Endothelial cell of umbilical vein (primary cell): Measurements from ENCODE around the gene CEBPA. TPM values are rescaled to one million over a fixed set of nuclear protein-coding genes. Genes with fewer than 3 reads are reported as not detected.

Source experiments
- BruUV-seq: library from RNA; stranded (reverse); fragments of 400-500 nt; replicated peaks from 2 replicates; lab custom pipeline; 2021; lab: Mats Ljungman, UMichigan
- CTCF ChIA-PET: fragments of 300-600, 350-600 bp; sonication (Branson Sonifier 250); formaldehyde crosslinking; loops from one replicate; lab custom pipeline; 2021; ENCODE audit warnings: antibody characterized with exemption, inconsistent platforms; lab: Charles Lee
- POLR2A ChIA-PET: fragments of 300-600, 350-600 bp; sonication (Branson Sonifier 250); formaldehyde crosslinking; loops from one replicate; lab custom pipeline; 2021; ENCODE audit warnings: antibody characterized with exemption, inconsistent platforms; lab: Charles Lee
- DNase-seq: peaks from one replicate; pipeline ENCODE4 v3.0.0-alpha.2; 2011; ENCODE audit warnings: low read depth, low spot score
- FAIRE-seq: peaks from 2 replicates; lab custom pipeline; 2011; peaks lifted over from hg19 to GRCh38; lab: Jason Lieb, UNC
- H2AFZ ChIP-seq: 2 replicates; pipeline ENCODE4 v1.6.0; 2012; ENCODE audit warnings: low read depth, low read length, control low read depth, inconsistent platforms
- H3K27ac ChIP-seq: 2 replicates; pipeline ENCODE4 v1.5.1; 2011; ENCODE audit warnings: low read depth, mild to moderate bottlenecking, control low read depth, low read length, moderate library complexity; ENCODE audit not compliant: insufficient read depth
- H3K27me3 ChIP-seq, 2 experiments: 2 replicates each; pipeline versions ENCODE4 v1.6.0 to v1.6.1; 2011; ENCODE audit warnings: low read length in 2 of 2, mixed read lengths in 1 of 2; ENCODE audit not compliant: control insufficient read depth in 2 of 2, insufficient read depth in 2 of 2
- H3K36me3 ChIP-seq, 2 experiments: 2 replicates in 1 of 2; 3 replicates in 1 of 2; pipeline ENCODE4 v1.5.1; 2011; ENCODE audit warnings: low read length in 2 of 2, mild to moderate bottlenecking in 1 of 2, moderate library complexity in 1 of 2; ENCODE audit not compliant: control insufficient read depth in 2 of 2, insufficient read depth in 2 of 2; ENCODE audit errors: extremely low read depth in 1 of 2
- H3K4me1 ChIP-seq: 3 replicates; pipeline ENCODE4 v1.5.1; 2011; ENCODE audit warnings: mild to moderate bottlenecking, low read length; ENCODE audit not compliant: control insufficient read depth, insufficient read depth; ENCODE audit errors: extremely low read depth
- H3K4me2 ChIP-seq: 2 replicates; pipeline ENCODE4 v1.6.1; 2011; ENCODE audit warnings: low read length, control low read depth, mixed read lengths; ENCODE audit not compliant: insufficient read depth
- H3K4me3 ChIP-seq, 3 experiments: fragments of 200-600 bp in 1 of 3; sonication (generic), shearing (Covaris generic) in 1 of 3; replicated peaks in 1 of 3; 2 replicates each; pipeline ENCODE4 v1.5.1; 2011 to 2016; ENCODE audit warnings: control low read depth in 3 of 3, low read length in 3 of 3, mild to moderate bottlenecking in 2 of 3, inconsistent platforms in 1 of 3, low read depth in 1 of 3, moderate library complexity in 1 of 3; ENCODE audit not compliant: insufficient read depth in 1 of 3
- H3K79me2 ChIP-seq: 2 replicates; pipeline ENCODE4 v1.6.0; 2012; ENCODE audit warnings: low read length, inconsistent platforms; ENCODE audit not compliant: control insufficient read depth, insufficient read depth
- H3K9ac ChIP-seq: replicated peaks from 2 replicates; pipeline ENCODE3; 2011; ENCODE audit warnings: low read length, control low read depth; ENCODE audit not compliant: insufficient read depth; ENCODE audit errors: extremely low read depth
- H3K9me1 ChIP-seq: replicated peaks from 3 replicates; pipeline ENCODE4 v1.6.0; 2011; ENCODE audit warnings: mild to moderate bottlenecking, low read length; ENCODE audit not compliant: control insufficient read depth, insufficient read depth; ENCODE audit errors: extremely low read depth
- H3K9me3 ChIP-seq: replicated peaks from 2 replicates; pipeline ENCODE4 v1.5.1; 2012; ENCODE audit warnings: low read length, inconsistent platforms; ENCODE audit not compliant: control insufficient read depth, insufficient read depth
- H4K20me1 ChIP-seq: replicated peaks from 2 replicates; pipeline ENCODE3; 2011; ENCODE audit warnings: mild to moderate bottlenecking, low read length; ENCODE audit not compliant: control insufficient read depth, insufficient read depth; ENCODE audit errors: extremely low read depth
- EZH2 ChIP-seq: IDR thresholded peaks from 2 replicates; pipeline ENCODE4 v1.6.1; 2012; ENCODE audit warnings: borderline replicate concordance, low read depth, mild to moderate bottlenecking, moderate library complexity, low read length, inconsistent platforms; ENCODE audit not compliant: severe bottlenecking
- FOS ChIP-seq: IDR thresholded peaks from 2 replicates; pipeline ENCODE4 v1.6.1; 2011; ENCODE audit warnings: mild to moderate bottlenecking, low read length, moderate library complexity, borderline replicate concordance; ENCODE audit not compliant: insufficient read depth
- GATA2 ChIP-seq: IDR thresholded peaks from 2 replicates; pipeline ENCODE4 v1.7.0; 2011; ENCODE audit warnings: low read depth, mild to moderate bottlenecking, moderate library complexity, mixed read lengths, low read length; ENCODE audit not compliant: insufficient read length, insufficient read depth
- JUN ChIP-seq: IDR thresholded peaks from 2 replicates; pipeline ENCODE4 v1.6.1; 2011; ENCODE audit warnings: borderline replicate concordance, low read depth; ENCODE audit not compliant: insufficient read length, insufficient read depth
- MYC ChIP-seq: IDR thresholded peaks from one replicate; pipeline ENCODE4 v1.6.1; 2011; ENCODE audit warnings: mild to moderate bottlenecking, low read depth, low read length
- POLR2A ChIP-seq: IDR thresholded peaks from 2 replicates; pipeline ENCODE4 v1.6.1; 2012; ENCODE audit warnings: low read depth, mild to moderate bottlenecking, control low read depth, low read length
- POLR2AphosphoS5 ChIP-seq: IDR thresholded peaks from 2 replicates; pipeline ENCODE4 v1.6.1; 2012; ENCODE audit warnings: low read depth, mild to moderate bottlenecking, control low read depth, low read length, moderate library complexity; ENCODE audit not compliant: insufficient read depth
- dilution Hi-C: fragments of 300-500 bp; cut with MboI; formaldehyde crosslinking; loops from one replicate; pipeline ENCODE4 v1.15.0; 2019; ENCODE audit warnings: low sequenced_read_pairs; ENCODE audit not compliant: extremely low pct_ligation_motif_present
- intact Hi-C: fragments of 100-400 bp; cut with micrococcal nuclease; formaldehyde crosslinking; loops from one replicate; pipeline ENCODE4 v1.10.0; 2022
- polyA plus RNA-seq, 4 experiments: library from polyadenylated mRNA; depleted of rRNA in 3 of 4; stranded (reverse) in 3 of 4; unstranded in 1 of 4; fragments of >200 nt; gene quantifications; 2 replicates each; pipeline versions ENCODE4 v1.2.1 to v1.2.3, GENCODE V29; 2011 to 2012; ENCODE audit warnings: missing spikeins in 1 of 4
- total RNA-seq: library from RNA; stranded (reverse); gene quantifications from 2 replicates; pipeline ENCODE4 v1.2.3, GENCODE V29; 2021
- TF ChIP-seq, protein P1 (sequence below): IDR thresholded peaks from 2 replicates; pipeline ENCODE4 v1.6.1; 2011; ENCODE audit not compliant: insufficient read depth, insufficient read length
- TF ChIP-seq, protein P2 (sequence below), 2 donors: IDR thresholded peaks; 1 replicate in 1 of 2; 2 replicates in 1 of 2; pipeline ENCODE4 v1.5.1; 2011; ENCODE audit warnings: low read length in 2 of 2, mild to moderate bottlenecking in 2 of 2, moderate library complexity in 2 of 2, control low read depth in 1 of 2, inconsistent platforms in 1 of 2, low read depth in 1 of 2; ENCODE audit not compliant: insufficient read depth in 1 of 2; ENCODE audit errors: extremely low read depth in 1 of 2

The CEBPA gene
- total and polyA plus RNA-seq, 2 donors (not counting 3 experiments of a cell fraction or from before 2014, with no cell fraction given) = 0.06 TPM; not detected in 1

DNA sequence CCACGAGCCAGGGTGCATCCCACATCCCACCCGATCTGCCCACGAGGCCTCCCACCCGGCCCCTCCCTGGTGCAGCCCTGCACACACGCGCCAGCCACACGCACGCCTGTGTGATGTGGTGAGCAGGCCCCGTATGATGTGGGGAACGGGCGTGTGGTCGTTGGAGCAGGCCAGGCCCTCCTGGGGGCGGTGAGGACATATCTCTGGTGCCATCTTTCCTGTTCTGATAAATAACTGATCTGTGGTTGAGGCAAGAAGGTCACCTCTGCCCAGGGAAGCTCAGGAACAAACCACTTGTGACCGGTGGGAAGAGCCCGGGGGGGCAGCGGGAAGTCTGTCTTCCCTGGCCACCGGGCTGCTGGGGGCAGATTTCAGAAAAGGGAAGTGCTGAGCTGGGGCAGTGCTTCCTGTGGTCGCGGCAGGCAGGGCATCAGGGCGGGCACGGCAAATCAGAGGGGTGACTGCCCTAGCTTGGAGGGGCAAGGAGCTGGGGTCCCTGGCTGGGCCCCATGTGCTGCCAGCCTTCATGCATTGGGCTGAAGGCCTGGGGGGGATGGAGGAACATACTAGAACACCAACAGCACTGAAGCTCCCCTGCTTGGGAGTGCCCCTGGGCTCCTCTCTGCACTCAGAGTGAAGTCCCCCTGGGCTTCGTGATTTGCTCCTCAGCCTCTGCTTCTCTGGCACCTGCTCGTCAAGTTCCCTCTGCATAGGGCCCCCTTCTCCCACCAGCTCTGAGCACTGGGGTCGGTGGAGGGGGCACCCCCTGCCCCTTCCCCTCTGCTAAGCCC lies 41.5 kb downstream of the CEBPA start:
- TF ChIP-seq POLR2A = no peak
- Histone ChIP-seq H2AFZ (no peak overlapping the region), H3K79me2 (no peaks in the 10 kb centered on the region), H3K9me1 (no peaks in the 10 kb centered on the region), H4K20me1 (no peaks in the 10 kb centered on the region), H3K9ac (no peak overlapping the region), H3K27me3 (no peaks in the 10 kb centered on the region), H3K36me3 (no peaks in the 10 kb centered on the region), H3K27ac (no peak overlapping the region), H3K4me3 (no peak overlapping the region), H3K9me3 (no peaks in the 10 kb centered on the region), H3K4me2 (no peak overlapping the region), H3K4me1 (no peaks in the 10 kb centered on the region)
- CTCF ChIA-PET = interaction anchor here (1.3 to 5.1 kb wide), 3 partner anchors 15 to 77 kb away, joined by 3 to 20 read pairs (median 4); no protein-coding TSS in a partner anchor
- intact Hi-C loops (no loop called here), dilution Hi-C loops (no loop called here)
- POLR2A ChIA-PET = no interaction called here
- FAIRE-seq (no peak), DNase-seq (no peak)
- no TSS peak for BruUV-seq

DNA sequence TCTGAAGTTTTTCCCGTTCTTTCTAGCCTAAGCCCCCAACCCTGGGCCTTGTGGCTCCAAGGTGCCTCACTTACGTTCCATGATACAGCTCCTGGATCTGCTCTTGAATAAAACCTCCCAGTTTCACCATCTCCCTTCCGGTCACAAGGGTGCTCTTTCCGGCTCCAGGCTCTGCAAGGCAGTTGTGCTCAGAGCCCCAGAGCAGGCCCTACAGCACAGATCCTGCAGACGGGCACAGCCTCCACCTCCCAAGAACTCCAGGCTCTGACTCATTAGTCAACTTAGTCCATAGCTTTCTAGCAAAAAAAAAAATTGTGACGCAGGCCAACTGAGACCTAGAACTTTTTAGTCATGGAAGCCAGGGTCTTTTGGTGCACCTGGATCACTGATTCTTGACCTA lies 42.8 kb downstream of the CEBPA start:
- no peaks in the 10 kb centered on the region for H3K9me1 ChIP-seq
- no peak overlapping the region for H3K4me2 ChIP-seq
- no peak for FAIRE-seq
- DNase-seq = no peak
- H2AFZ ChIP-seq = no peak overlapping the region
- no peak overlapping the region for H3K27ac ChIP-seq
- no peaks in the 10 kb centered on the region for H3K9me3 ChIP-seq
- H3K9ac ChIP-seq = no peak overlapping the region
- H3K36me3 ChIP-seq = no peaks in the 10 kb centered on the region
- H3K4me3 ChIP-seq = no peak overlapping the region
- no peaks in the 10 kb centered on the region for H3K79me2 ChIP-seq
- intact Hi-C loops (no loop called here), dilution Hi-C loops (no loop called here)
- BruUV-seq = no TSS peak
- no peaks in the 10 kb centered on the region for H4K20me1 ChIP-seq
- no peaks in the 10 kb centered on the region for H3K27me3 ChIP-seq
- no peaks in the 10 kb centered on the region for H3K4me1 ChIP-seq
- CTCF ChIA-PET = interaction anchor here (1.1 to 5.1 kb wide), 3 partner anchors 23 to 518 kb away, joined by 3 to 20 read pairs (median 3); no protein-coding TSS in a partner anchor
- POLR2A ChIA-PET = no interaction called here
- TF ChIP-seq JUN = no peak
- no peak for TF ChIP-seq GATA2
- TF ChIP-seq POLR2AphosphoS5 = no peak
- TF ChIP-seq MYC = no peak
- TF ChIP-seq, protein P1, sequence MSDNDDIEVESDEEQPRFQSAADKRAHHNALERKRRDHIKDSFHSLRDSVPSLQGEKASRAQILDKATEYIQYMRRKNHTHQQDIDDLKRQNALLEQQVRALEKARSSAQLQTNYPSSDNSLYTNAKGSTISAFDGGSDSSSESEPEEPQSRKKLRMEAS = no peak
- TF ChIP-seq FOS = no peak
- TF ChIP-seq, protein P2, sequence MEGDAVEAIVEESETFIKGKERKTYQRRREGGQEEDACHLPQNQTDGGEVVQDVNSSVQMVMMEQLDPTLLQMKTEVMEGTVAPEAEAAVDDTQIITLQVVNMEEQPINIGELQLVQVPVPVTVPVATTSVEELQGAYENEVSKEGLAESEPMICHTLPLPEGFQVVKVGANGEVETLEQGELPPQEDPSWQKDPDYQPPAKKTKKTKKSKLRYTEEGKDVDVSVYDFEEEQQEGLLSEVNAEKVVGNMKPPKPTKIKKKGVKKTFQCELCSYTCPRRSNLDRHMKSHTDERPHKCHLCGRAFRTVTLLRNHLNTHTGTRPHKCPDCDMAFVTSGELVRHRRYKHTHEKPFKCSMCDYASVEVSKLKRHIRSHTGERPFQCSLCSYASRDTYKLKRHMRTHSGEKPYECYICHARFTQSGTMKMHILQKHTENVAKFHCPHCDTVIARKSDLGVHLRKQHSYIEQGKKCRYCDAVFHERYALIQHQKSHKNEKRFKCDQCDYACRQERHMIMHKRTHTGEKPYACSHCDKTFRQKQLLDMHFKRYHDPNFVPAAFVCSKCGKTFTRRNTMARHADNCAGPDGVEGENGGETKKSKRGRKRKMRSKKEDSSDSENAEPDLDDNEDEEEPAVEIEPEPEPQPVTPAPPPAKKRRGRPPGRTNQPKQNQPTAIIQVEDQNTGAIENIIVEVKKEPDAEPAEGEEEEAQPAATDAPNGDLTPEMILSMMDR (IDR thresholded peaks at IDR 0.05; ENCODE audit: extremely low read depth in 1 of 2, insufficient read depth in 1 of 2, low read depth in 1 of 2, low read length in 2 of 2) = no peak
- no peak for TF ChIP-seq POLR2A
- no peak for TF ChIP-seq EZH2
